ENCODE data around the gene CHST11.

The CHST11 gene

DNA sequence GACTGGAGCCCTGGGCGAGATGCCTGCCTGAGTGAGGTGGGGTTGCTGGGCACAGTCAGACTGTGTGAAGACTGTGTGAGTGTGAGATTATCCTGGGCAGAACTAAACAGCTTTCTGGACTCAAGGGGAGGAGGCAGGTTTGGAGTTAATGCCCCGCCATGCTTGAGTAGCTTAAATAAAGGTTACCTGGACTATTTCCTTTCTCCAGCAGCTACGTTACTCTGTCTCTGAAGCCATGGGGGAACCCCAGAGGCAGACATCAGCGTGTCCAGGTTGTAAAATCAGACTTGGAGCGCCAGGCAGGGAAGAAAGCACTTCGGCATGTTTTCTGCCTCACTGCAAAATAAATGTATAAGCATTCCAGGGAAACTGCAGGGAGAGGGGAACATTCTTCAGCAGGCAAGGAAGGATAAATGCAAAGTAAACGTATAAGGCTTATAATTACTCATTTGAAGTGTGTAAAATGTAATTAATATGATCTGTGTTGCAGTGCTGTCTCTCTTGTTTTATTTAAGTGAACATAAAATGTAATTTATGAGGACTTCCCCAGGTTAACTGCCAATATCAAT lies 129.7 kb downstream of the CHST11 start (continued):
- TF ChIP-seq, protein P1, sequence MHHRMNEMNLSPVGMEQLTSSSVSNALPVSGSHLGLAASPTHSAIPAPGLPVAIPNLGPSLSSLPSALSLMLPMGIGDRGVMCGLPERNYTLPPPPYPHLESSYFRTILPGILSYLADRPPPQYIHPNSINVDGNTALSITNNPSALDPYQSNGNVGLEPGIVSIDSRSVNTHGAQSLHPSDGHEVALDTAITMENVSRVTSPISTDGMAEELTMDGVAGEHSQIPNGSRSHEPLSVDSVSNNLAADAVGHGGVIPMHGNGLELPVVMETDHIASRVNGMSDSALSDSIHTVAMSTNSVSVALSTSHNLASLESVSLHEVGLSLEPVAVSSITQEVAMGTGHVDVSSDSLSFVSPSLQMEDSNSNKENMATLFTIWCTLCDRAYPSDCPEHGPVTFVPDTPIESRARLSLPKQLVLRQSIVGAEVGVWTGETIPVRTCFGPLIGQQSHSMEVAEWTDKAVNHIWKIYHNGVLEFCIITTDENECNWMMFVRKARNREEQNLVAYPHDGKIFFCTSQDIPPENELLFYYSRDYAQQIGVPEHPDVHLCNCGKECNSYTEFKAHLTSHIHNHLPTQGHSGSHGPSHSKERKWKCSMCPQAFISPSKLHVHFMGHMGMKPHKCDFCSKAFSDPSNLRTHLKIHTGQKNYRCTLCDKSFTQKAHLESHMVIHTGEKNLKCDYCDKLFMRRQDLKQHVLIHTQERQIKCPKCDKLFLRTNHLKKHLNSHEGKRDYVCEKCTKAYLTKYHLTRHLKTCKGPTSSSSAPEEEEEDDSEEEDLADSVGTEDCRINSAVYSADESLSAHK (tag by site-specific recombination; IDR thresholded peaks at IDR 0.05) = peak; percentile 52; the same call in 1 of the 2 replicates
- TF ChIP-seq ZNF843 (tag by site-specific recombination; IDR thresholded peaks at IDR 0.05) (peak; percentile 56), OSR2 (tag by site-specific recombination; IDR thresholded peaks at IDR 0.05) (peak; percentile 73; the same call in 1 of the 2 replicates), ZBTB20 (tag by site-specific recombination; IDR thresholded peaks at IDR 0.05) (peak; percentile 56), ZNF10 (tag by site-specific recombination; IDR thresholded peaks at IDR 0.05) (peak; percentile 68), ZNF561 (tag by site-specific recombination; IDR thresholded peaks at IDR 0.05; ENCODE audit: borderline replicate concordance) (0 out of 2 replicates have a peak, but pooled peaks have one; percentile 21), ZNF585B (tag by site-specific recombination; IDR thresholded peaks at IDR 0.05) (no peak)

DNA sequence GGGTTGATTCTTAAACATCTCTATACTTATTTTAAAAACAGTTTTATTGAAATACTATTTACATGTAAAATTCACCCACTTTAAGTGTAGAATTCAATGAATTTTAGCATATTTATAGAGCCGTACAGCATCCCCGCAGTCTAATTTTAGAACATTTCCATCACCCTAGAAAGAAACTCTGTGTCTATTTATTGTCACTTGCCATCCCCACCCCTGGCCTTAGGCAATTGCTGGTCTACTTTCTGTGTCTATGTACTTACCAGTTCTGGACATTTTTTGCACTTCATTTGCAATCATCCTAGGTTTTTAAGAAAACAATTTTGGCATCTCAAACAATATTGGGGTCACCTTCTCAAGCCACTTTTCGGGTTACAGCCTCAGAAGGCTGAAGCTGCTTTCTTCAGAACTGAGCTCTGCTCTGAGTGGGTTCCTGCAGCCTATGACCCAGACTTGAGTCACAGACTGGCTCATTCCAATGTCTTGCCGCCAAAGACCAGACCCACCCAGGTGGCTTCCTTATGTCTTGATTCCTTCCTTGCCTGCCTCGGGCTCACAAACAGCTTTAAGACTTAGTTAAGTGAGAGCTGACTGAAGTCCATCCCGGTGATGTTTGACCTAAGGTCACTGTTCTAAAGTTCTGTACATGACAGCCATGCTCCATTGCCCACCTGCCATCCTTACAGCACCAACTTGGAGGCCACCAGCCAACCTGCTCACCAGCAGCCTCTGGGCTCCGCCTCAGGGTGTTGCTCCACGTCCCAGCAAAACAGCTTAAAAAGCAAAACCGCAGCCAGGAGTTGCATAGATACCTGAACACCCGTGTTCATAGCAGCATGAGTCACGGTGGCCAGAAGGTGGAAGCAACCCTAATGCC lies 131.5 kb downstream of the CHST11 start:
- Histone ChIP-seq H3K4me3 (ENCODE audit: low read depth, low read length) (no peak overlapping the region), H3K36me3 (ENCODE audit: control insufficient read depth in 2 of 2, insufficient read depth in 1 of 2, low read length in 2 of 2) (no peaks in the 10 kb centered on the region), H3K4me1 (ENCODE audit: control insufficient read depth, insufficient read depth, low read length) (peaks cover 4% of the 10 kb centered on the region), H3K9me3 (ENCODE audit: control insufficient read depth, insufficient read depth, low read depth, low read length) (no peaks in the 10 kb centered on the region), H3K27ac (ENCODE audit: extremely low read depth, low read depth, low read length) (no peak overlapping the region)
- CTCF ChIA-PET = interaction anchor here (0.7 kb wide), 1 partner anchor 213 kb away, joined by 3 read pairs; no protein-coding TSS in a partner anchor
- POLR2A ChIA-PET = no interaction called here
- TF ChIP-seq, protein P2, sequence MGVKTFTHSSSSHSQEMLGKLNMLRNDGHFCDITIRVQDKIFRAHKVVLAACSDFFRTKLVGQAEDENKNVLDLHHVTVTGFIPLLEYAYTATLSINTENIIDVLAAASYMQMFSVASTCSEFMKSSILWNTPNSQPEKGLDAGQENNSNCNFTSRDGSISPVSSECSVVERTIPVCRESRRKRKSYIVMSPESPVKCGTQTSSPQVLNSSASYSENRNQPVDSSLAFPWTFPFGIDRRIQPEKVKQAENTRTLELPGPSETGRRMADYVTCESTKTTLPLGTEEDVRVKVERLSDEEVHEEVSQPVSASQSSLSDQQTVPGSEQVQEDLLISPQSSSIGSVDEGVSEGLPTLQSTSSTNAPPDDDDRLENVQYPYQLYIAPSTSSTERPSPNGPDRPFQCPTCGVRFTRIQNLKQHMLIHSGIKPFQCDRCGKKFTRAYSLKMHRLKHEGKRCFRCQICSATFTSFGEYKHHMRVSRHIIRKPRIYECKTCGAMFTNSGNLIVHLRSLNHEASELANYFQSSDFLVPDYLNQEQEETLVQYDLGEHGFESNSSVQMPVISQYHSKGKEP (tag by site-specific recombination; IDR thresholded peaks at IDR 0.05) = no peak
- TF ChIP-seq GLI2 (tag by site-specific recombination; IDR thresholded peaks at IDR 0.05; ENCODE audit: borderline replicate concordance, low read depth) = no peak
- TF ChIP-seq ZBTB1 (tag by site-specific recombination; IDR thresholded peaks at IDR 0.05) = no peak
- TF ChIP-seq ZNF146 (tag by site-specific recombination; IDR thresholded peaks at IDR 0.05) = no peak
- TF ChIP-seq ZNF791 (tag by site-specific recombination; IDR thresholded peaks at IDR 0.05) = no peak
- TF ChIP-seq, protein P3, sequence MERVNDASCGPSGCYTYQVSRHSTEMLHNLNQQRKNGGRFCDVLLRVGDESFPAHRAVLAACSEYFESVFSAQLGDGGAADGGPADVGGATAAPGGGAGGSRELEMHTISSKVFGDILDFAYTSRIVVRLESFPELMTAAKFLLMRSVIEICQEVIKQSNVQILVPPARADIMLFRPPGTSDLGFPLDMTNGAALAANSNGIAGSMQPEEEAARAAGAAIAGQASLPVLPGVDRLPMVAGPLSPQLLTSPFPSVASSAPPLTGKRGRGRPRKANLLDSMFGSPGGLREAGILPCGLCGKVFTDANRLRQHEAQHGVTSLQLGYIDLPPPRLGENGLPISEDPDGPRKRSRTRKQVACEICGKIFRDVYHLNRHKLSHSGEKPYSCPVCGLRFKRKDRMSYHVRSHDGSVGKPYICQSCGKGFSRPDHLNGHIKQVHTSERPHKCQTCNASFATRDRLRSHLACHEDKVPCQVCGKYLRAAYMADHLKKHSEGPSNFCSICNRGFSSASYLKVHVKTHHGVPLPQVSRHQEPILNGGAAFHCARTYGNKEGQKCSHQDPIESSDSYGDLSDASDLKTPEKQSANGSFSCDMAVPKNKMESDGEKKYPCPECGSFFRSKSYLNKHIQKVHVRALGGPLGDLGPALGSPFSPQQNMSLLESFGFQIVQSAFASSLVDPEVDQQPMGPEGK (tag by site-specific recombination; IDR thresholded peaks at IDR 0.05) = no peak
- TF ChIP-seq, protein P1 (tag by site-specific recombination; IDR thresholded peaks at IDR 0.05) = no peak
- TF ChIP-seq IKZF3 (tag by site-specific recombination; IDR thresholded peaks at IDR 0.05) = no peak
- no peak for TF ChIP-seq ZNF664 (tag by site-specific recombination; IDR thresholded peaks at IDR 0.05)
- no peak for TF ChIP-seq PRDM1 (tag by site-specific recombination; IDR thresholded peaks at IDR 0.05)
- TF ChIP-seq, protein P4, sequence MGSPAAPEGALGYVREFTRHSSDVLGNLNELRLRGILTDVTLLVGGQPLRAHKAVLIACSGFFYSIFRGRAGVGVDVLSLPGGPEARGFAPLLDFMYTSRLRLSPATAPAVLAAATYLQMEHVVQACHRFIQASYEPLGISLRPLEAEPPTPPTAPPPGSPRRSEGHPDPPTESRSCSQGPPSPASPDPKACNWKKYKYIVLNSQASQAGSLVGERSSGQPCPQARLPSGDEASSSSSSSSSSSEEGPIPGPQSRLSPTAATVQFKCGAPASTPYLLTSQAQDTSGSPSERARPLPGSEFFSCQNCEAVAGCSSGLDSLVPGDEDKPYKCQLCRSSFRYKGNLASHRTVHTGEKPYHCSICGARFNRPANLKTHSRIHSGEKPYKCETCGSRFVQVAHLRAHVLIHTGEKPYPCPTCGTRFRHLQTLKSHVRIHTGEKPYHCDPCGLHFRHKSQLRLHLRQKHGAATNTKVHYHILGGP (tag by site-specific recombination; IDR thresholded peaks at IDR 0.05) = no peak
- TF ChIP-seq ZNF555 (tag by site-specific recombination; conservative IDR thresholded peaks at IDR 0.05) = no peak
- no peak for TF ChIP-seq GFI1B (tag by site-specific recombination; IDR thresholded peaks at IDR 0.05)

All from HEK293 (cell line).